HFF-Myc (cell line): ENCODE results near the gene SH3D21.

Experiments used
- DNase-seq: peaks from one replicate; pipeline ENCODE4 v3.0.0-alpha.2; 2011; ENCODE audit warnings: low read depth; ENCODE audit errors: extremely low read depth
- H3K4me3 ChIP-seq: replicated peaks from 2 replicates; pipeline ENCODE4 v1.5.1; 2011; ENCODE audit warnings: low read depth, mild to moderate bottlenecking, control low read depth, low read length
- TF ChIP-seq, protein P1 (sequence below): IDR thresholded peaks from 2 replicates; pipeline ENCODE4 v1.5.1; 2012; ENCODE audit warnings: mild to moderate bottlenecking, low read depth, low read length, control low read depth; ENCODE audit errors: missing control alignments

SH3D21 gene

GRCh38 chr1:36366091-36366661 is 60.0 kb downstream of the SH3D21 start:
- no peak overlapping the region for H3K4me3 ChIP-seq
- TF ChIP-seq, protein P1, sequence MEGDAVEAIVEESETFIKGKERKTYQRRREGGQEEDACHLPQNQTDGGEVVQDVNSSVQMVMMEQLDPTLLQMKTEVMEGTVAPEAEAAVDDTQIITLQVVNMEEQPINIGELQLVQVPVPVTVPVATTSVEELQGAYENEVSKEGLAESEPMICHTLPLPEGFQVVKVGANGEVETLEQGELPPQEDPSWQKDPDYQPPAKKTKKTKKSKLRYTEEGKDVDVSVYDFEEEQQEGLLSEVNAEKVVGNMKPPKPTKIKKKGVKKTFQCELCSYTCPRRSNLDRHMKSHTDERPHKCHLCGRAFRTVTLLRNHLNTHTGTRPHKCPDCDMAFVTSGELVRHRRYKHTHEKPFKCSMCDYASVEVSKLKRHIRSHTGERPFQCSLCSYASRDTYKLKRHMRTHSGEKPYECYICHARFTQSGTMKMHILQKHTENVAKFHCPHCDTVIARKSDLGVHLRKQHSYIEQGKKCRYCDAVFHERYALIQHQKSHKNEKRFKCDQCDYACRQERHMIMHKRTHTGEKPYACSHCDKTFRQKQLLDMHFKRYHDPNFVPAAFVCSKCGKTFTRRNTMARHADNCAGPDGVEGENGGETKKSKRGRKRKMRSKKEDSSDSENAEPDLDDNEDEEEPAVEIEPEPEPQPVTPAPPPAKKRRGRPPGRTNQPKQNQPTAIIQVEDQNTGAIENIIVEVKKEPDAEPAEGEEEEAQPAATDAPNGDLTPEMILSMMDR = no peak
- no peak for DNase-seq

- DNase-seq = no peak
- TF ChIP-seq, protein P1 = no peak
- H3K4me3 ChIP-seq = no peak overlapping the region
Measured at GRCh38 chr1:36367066-36367465, 60.9 kb downstream of the SH3D21 start.

- DNase-seq = no peak
Measured at GRCh38 chr1:36367798-36368197, 61.6 kb downstream of the SH3D21 start.

DNA sequence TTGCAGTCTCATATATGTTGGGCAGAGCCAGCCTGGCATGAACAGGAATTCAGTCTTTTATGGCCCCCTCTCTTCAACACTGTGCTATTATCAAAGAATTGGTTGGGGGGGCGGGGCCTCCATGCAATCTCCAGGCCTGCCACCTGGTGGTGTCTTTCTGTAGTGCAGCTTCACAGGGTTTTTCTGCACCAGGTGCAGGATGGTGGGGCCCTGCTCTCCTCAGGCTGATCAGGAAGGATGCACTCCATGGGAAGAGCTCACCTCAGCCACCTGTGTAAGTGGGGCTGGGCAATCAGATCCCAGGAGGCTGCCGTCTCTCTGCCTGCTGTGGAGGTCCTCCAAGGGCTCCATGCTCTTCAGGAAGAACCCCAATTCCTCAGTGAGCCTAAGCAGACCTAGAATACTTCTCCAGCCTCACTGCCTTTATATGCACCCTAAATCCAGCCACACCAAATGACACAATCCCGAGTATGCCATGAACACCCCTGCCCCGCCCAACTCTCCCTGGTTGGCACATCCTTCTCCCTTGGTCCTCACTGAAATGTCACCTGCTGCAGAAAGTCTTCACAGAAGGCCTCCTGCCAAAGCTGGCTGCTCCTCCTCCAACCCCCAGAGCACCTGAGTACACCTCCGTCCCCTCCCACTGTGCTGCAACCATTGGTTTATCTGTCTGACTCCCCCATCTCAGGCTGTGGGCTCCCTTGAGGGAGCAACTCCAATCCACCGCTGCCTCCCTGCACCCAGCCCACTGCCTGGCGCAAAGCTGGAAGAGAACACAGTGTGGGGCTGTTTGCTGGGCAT is 63.1 kb downstream of the SH3D21 start:
- TF ChIP-seq, protein P1 = peak; percentile 90
- H3K4me3 ChIP-seq = no peak overlapping the region
- no peak for DNase-seq

More at GRCh38 chr1:36367798-36368197, 61.6 kb downstream of the SH3D21 start:
- H3K4me3 ChIP-seq = no peak overlapping the region
- TF ChIP-seq, protein P1 = no peak
